ENCODE measurements around the gene ZBTB14. TPM values are rescaled to one million over a fixed set of nuclear protein-coding genes. Genes with fewer than 3 reads are reported as not detected.

ZBTB14 gene
- total and polyA plus RNA-seq, 4 donors, result 2.2 to 6.9 (median 4.4) TPM

DNA sequence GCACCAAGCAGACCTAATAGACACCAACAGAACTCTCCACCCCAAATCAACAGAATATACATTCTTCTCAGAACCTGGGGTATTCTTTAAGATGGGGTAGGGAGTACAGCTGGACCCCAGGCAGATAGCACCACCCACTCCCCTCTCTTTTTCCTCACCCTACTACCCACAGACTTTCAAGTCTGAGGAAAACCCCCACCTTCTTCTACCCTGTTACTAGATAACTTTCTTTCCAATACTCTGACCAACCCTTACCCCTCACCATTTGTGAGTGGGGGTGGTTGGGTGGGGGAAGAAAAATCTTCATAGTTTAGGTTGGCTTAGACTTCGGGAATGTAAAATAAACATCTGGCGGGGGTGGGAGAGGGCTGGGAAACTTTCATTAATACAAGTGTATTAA, 20.3 kb upstream of the ZBTB14 start:
- Histone ChIP-seq H3K9me3 (ENCODE audit: control insufficient read depth in 4 of 4, low read length in 3 of 4) (no peaks in the 10 kb centered on the region), H3K36me3 (ENCODE audit: control insufficient read depth in 4 of 4, insufficient read depth in 3 of 4, low read depth in 1 of 4, low read length in 3 of 4) (no peaks in the 10 kb centered on the region), H3K4me3 (ENCODE audit: low read depth in 1 of 3, low read length in 3 of 3) (no peak overlapping the region), H3K27me3 (ENCODE audit: control insufficient read depth in 4 of 4, insufficient read depth in 4 of 4, low read length in 3 of 4) (no peaks in the 10 kb centered on the region), H3K4me1 (ENCODE audit: control insufficient read depth in 4 of 4, insufficient read depth in 4 of 4, low read length in 3 of 4) (no peaks in the 10 kb centered on the region), H3K27ac (ENCODE audit: low read depth in 1 of 2, low read length in 2 of 2) (no peak overlapping the region), H3K9ac (ENCODE audit: low read depth in 1 of 2, low read length in 2 of 2) (no peak overlapping the region)
- DNase-seq (ENCODE audit: low spot score), result no peak
- 66% methylated on average over 2 of the region's 2 CpGs for WGBS
- TF ChIP-seq TAF1 (conservative IDR thresholded peaks at IDR 0.05), result no peak
- no peak for TF ChIP-seq RXRA (IDR thresholded peaks at IDR 0.05)
- no peak for TF ChIP-seq FOXA1 (IDR thresholded peaks at IDR 0.05)
- no peak for TF ChIP-seq MAX (IDR thresholded peaks at IDR 0.05)
- no peak for TF ChIP-seq GABPA (IDR thresholded peaks at IDR 0.05 in 1 of 2, conservative IDR thresholded peaks at IDR 0.05 in 1 of 2)
- no peak for TF ChIP-seq NR2F2 (IDR thresholded peaks at IDR 0.05)
- TF ChIP-seq HNF4A (conservative IDR thresholded peaks at IDR 0.05), result no peak
- TF ChIP-seq, protein P1, sequence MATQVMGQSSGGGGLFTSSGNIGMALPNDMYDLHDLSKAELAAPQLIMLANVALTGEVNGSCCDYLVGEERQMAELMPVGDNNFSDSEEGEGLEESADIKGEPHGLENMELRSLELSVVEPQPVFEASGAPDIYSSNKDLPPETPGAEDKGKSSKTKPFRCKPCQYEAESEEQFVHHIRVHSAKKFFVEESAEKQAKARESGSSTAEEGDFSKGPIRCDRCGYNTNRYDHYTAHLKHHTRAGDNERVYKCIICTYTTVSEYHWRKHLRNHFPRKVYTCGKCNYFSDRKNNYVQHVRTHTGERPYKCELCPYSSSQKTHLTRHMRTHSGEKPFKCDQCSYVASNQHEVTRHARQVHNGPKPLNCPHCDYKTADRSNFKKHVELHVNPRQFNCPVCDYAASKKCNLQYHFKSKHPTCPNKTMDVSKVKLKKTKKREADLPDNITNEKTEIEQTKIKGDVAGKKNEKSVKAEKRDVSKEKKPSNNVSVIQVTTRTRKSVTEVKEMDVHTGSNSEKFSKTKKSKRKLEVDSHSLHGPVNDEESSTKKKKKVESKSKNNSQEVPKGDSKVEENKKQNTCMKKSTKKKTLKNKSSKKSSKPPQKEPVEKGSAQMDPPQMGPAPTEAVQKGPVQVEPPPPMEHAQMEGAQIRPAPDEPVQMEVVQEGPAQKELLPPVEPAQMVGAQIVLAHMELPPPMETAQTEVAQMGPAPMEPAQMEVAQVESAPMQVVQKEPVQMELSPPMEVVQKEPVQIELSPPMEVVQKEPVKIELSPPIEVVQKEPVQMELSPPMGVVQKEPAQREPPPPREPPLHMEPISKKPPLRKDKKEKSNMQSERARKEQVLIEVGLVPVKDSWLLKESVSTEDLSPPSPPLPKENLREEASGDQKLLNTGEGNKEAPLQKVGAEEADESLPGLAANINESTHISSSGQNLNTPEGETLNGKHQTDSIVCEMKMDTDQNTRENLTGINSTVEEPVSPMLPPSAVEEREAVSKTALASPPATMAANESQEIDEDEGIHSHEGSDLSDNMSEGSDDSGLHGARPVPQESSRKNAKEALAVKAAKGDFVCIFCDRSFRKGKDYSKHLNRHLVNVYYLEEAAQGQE (IDR thresholded peaks at IDR 0.05), result no peak
- TF ChIP-seq YY1 (IDR thresholded peaks at IDR 0.05), result no peak
- TF ChIP-seq, protein P2, sequence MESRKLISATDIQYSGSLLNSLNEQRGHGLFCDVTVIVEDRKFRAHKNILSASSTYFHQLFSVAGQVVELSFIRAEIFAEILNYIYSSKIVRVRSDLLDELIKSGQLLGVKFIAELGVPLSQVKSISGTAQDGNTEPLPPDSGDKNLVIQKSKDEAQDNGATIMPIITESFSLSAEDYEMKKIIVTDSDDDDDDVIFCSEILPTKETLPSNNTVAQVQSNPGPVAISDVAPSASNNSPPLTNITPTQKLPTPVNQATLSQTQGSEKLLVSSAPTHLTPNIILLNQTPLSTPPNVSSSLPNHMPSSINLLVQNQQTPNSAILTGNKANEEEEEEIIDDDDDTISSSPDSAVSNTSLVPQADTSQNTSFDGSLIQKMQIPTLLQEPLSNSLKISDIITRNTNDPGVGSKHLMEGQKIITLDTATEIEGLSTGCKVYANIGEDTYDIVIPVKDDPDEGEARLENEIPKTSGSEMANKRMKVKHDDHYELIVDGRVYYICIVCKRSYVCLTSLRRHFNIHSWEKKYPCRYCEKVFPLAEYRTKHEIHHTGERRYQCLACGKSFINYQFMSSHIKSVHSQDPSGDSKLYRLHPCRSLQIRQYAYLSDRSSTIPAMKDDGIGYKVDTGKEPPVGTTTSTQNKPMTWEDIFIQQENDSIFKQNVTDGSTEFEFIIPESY (IDR thresholded peaks at IDR 0.05), result no peak

- H3K27ac ChIP-seq (ENCODE audit: low read depth in 1 of 2, low read length in 2 of 2), result no peak overlapping the region
- no peaks in the 10 kb centered on the region for H3K9me3 ChIP-seq (ENCODE audit: control insufficient read depth in 4 of 4, low read length in 3 of 4)
- DNase-seq (ENCODE audit: low spot score), result no peak
- TF ChIP-seq NR2F2 (IDR thresholded peaks at IDR 0.05), result no peak
- no peak for TF ChIP-seq SP1 (IDR thresholded peaks at IDR 0.05)
- no peak for TF ChIP-seq JUND (IDR thresholded peaks at IDR 0.05)
- no peak for TF ChIP-seq YY1 (IDR thresholded peaks at IDR 0.05)
- TF ChIP-seq FOXA1 (IDR thresholded peaks at IDR 0.05), result no peak
- no peak for TF ChIP-seq RAD21 (IDR thresholded peaks at IDR 0.05)
- TF ChIP-seq TAF1 (conservative IDR thresholded peaks at IDR 0.05), result no peak
- no peak for TF ChIP-seq HNF4A (conservative IDR thresholded peaks at IDR 0.05)
- TF ChIP-seq FOXA2 (IDR thresholded peaks at IDR 0.05), result no peak
- TF ChIP-seq, protein P2 (IDR thresholded peaks at IDR 0.05), result no peak
- TF ChIP-seq, protein P3, sequence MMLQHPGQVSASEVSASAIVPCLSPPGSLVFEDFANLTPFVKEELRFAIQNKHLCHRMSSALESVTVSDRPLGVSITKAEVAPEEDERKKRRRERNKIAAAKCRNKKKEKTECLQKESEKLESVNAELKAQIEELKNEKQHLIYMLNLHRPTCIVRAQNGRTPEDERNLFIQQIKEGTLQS (IDR thresholded peaks at IDR 0.05), result no peak
- no peak for TF ChIP-seq RXRA (IDR thresholded peaks at IDR 0.05)
- H3K4me3 ChIP-seq (ENCODE audit: low read depth in 1 of 3, low read length in 3 of 3), result no peak overlapping the region
- 71% methylated on average over 6 of the region's 6 CpGs for WGBS
- no peaks in the 10 kb centered on the region for H3K27me3 ChIP-seq (ENCODE audit: control insufficient read depth in 4 of 4, insufficient read depth in 4 of 4, low read length in 3 of 4)
- no peak overlapping the region for H3K9ac ChIP-seq (ENCODE audit: low read depth in 1 of 2, low read length in 2 of 2)
- H3K4me1 ChIP-seq (ENCODE audit: control insufficient read depth in 4 of 4, insufficient read depth in 4 of 4, low read length in 3 of 4), result no peaks in the 10 kb centered on the region
- no peaks in the 10 kb centered on the region for H3K36me3 ChIP-seq (ENCODE audit: control insufficient read depth in 4 of 4, insufficient read depth in 3 of 4, low read depth in 1 of 4, low read length in 3 of 4)
Observed at GRCh38 chr18:5311301-5311989, 15.9 kb upstream of the ZBTB14 start.
